ENCODE results near the gene SHISAL2A. TPM values are rescaled to one million over a fixed set of nuclear protein-coding genes. Genes with fewer than 3 reads are reported as not detected.

The SHISAL2A gene
- polyA plus RNA-seq, 3 donors: 0.03 to 0.28 TPM; not detected in 1

- TF ChIP-seq, protein P1, sequence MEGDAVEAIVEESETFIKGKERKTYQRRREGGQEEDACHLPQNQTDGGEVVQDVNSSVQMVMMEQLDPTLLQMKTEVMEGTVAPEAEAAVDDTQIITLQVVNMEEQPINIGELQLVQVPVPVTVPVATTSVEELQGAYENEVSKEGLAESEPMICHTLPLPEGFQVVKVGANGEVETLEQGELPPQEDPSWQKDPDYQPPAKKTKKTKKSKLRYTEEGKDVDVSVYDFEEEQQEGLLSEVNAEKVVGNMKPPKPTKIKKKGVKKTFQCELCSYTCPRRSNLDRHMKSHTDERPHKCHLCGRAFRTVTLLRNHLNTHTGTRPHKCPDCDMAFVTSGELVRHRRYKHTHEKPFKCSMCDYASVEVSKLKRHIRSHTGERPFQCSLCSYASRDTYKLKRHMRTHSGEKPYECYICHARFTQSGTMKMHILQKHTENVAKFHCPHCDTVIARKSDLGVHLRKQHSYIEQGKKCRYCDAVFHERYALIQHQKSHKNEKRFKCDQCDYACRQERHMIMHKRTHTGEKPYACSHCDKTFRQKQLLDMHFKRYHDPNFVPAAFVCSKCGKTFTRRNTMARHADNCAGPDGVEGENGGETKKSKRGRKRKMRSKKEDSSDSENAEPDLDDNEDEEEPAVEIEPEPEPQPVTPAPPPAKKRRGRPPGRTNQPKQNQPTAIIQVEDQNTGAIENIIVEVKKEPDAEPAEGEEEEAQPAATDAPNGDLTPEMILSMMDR (IDR thresholded peaks at IDR 0.05): no peak
- Histone ChIP-seq H3K27ac (ENCODE audit: low read depth in 1 of 2, low read length in 2 of 2) (no peak overlapping the region), H3K9ac (ENCODE audit: insufficient read depth, low read length, poor library complexity, severe bottlenecking) (no peak overlapping the region), H3K4me1 (ENCODE audit: control insufficient read depth in 1 of 2, insufficient read depth in 2 of 2, low read length in 2 of 2) (peaks cover 10 to 16% of the 10 kb centered on the region in 2 donors), H3K27me3 (ENCODE audit: control insufficient read depth in 2 of 2, insufficient read depth in 2 of 2, low read length in 2 of 2) (no peaks in the 10 kb centered on the region), H3K4me2 (replicated peaks; ENCODE audit: extremely low read depth, low read length, poor library complexity, severe bottlenecking) (no peak overlapping the region), H3K36me3 (replicated peaks in 1 of 2; ENCODE audit: control insufficient read depth in 1 of 2, insufficient read depth in 2 of 2, low read length in 2 of 2) (no peaks in the 10 kb centered on the region), H2AFZ (ENCODE audit: insufficient read depth, low read depth, low read length, poor library complexity, severe bottlenecking) (no peak overlapping the region), H3K4me3 (replicated peaks in 1 of 3; ENCODE audit: low read depth in 2 of 3, low read length in 3 of 3) (no peak overlapping the region), H3K79me2 (ENCODE audit: insufficient read depth, low read length) (no peaks in the 10 kb centered on the region), H4K20me1 (ENCODE audit: insufficient read depth, low read length) (no peaks in the 10 kb centered on the region), H3K9me3 (replicated peaks in 1 of 2; ENCODE audit: control insufficient read depth in 1 of 2, insufficient read depth in 1 of 2, low read length in 2 of 2) (no peaks in the 10 kb centered on the region)
- peak overlapping the region in 1 of 7 donors; percentile 11 for H3K27ac Mint-ChIP-seq
- peaks cover 0 to 3% (median 0%) of the 10 kb centered on the region in 7 donors for H3K9me3 Mint-ChIP-seq
- intact Hi-C loops (cut with micrococcal nuclease): loop anchor here in 1 of 2 donors (10.0 kb wide), 1 partner anchor 126 kb away; the partner anchor contains the start of gene TUT4
- DNase-seq: no peak
- H3K4me3 Mint-ChIP-seq: no peak overlapping the region
- no peaks in the 10 kb centered on the region for H3K27me3 Mint-ChIP-seq (ENCODE audit: low read depth in 3 of 3)
- H3K4me1 Mint-ChIP-seq: peaks cover 16% of the 10 kb centered on the region
- 94% methylated on average over 3 of the region's 3 CpGs for WGBS (ENCODE audit: insufficient coverage)
- peaks cover 2 to 3% of the 10 kb centered on the region in 2 donors for H3K36me3 Mint-ChIP-seq
Measured at GRCh38 chr1:52680353-52680752, 47.4 kb downstream of the SHISAL2A start.

DNA sequence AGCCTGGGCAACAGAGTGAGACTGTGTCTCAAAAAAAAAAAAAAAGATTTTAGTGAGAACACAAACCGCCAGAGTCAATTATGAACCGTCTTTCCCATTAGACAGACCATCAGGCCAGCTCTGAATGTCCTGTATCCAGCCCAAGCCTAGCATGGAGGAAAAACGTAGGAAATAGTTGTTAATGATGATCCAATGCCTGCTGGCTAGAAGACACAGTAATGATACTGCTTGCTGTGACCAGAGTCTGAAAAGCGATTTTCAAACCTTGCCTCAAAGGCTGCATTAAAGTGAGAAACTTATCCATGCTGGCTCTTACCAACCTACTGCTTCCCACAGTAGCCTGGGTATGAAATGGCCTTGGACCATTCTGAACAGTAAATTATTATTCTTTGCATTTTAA is 48.2 kb downstream of the SHISAL2A start:
- TF ChIP-seq, protein P1 (IDR thresholded peaks at IDR 0.05): no peak
- H3K4me2 ChIP-seq (replicated peaks; ENCODE audit: extremely low read depth, low read length, poor library complexity, severe bottlenecking): no peak overlapping the region
- no peaks in the 10 kb centered on the region for H3K27me3 Mint-ChIP-seq (ENCODE audit: low read depth in 3 of 3)
- H3K9me3 Mint-ChIP-seq: peaks cover 0 to 3% (median 0%) of the 10 kb centered on the region in 7 donors
- no peaks in the 10 kb centered on the region for H3K27me3 ChIP-seq (ENCODE audit: control insufficient read depth in 2 of 2, insufficient read depth in 2 of 2, low read length in 2 of 2)
- H2AFZ ChIP-seq (ENCODE audit: insufficient read depth, low read depth, low read length, poor library complexity, severe bottlenecking): no peak overlapping the region
- DNase-seq: no peak
- no peak overlapping the region for H3K4me3 ChIP-seq (replicated peaks in 1 of 3; ENCODE audit: low read depth in 2 of 3, low read length in 3 of 3)
- no peaks in the 10 kb centered on the region for H4K20me1 ChIP-seq (ENCODE audit: insufficient read depth, low read length)
- no peak overlapping the region for H3K27ac ChIP-seq (ENCODE audit: low read depth in 1 of 2, low read length in 2 of 2)
- no peaks in the 10 kb centered on the region for H3K79me2 ChIP-seq (ENCODE audit: insufficient read depth, low read length)
- H3K9ac ChIP-seq (ENCODE audit: insufficient read depth, low read length, poor library complexity, severe bottlenecking): no peak overlapping the region
- H3K36me3 ChIP-seq (replicated peaks in 1 of 2; ENCODE audit: control insufficient read depth in 1 of 2, insufficient read depth in 2 of 2, low read length in 2 of 2): no peaks in the 10 kb centered on the region
- peaks cover 10 to 16% of the 10 kb centered on the region in 2 donors for H3K4me1 ChIP-seq (ENCODE audit: control insufficient read depth in 1 of 2, insufficient read depth in 2 of 2, low read length in 2 of 2)
- no peak overlapping the region for H3K4me3 Mint-ChIP-seq
- peaks cover 19% of the 10 kb centered on the region for H3K4me1 Mint-ChIP-seq
- H3K9me3 ChIP-seq (replicated peaks in 1 of 2; ENCODE audit: control insufficient read depth in 1 of 2, insufficient read depth in 1 of 2, low read length in 2 of 2): no peaks in the 10 kb centered on the region
- intact Hi-C loops (cut with micrococcal nuclease): loop anchor here in 1 of 2 donors (10.0 kb wide), 1 partner anchor 126 kb away; the partner anchor contains the start of gene TUT4
- H3K27ac Mint-ChIP-seq: no peak overlapping the region
- peaks cover 4 to 6% of the 10 kb centered on the region in 2 donors for H3K36me3 Mint-ChIP-seq
- WGBS (ENCODE audit: insufficient coverage): 100% methylated on average over 2 of the region's 4 CpGs

Data from CD14-positive monocyte (primary cell).